Subcutaneous adipose tissue (tissue), 4 donors: ENCODE data around the gene PPP1CC. TPM values are rescaled to one million over a fixed set of nuclear protein-coding genes. Genes with fewer than 3 reads are reported as not detected.

Experiments used
- total RNA-seq, 4 donors: library from RNA; depleted of rRNA; stranded (reverse); fragments of >200 nt; gene quantifications; one replicate each; pipeline ENCODE4 v1.1.0, GENCODE V29; 2016
- TF ChIP-seq, protein P1 (sequence below): fragments of 450-650 bp; IDR thresholded peaks from one replicate; pipeline ENCODE4 v1.5.1; 2016; ENCODE audit warnings: low read depth, mild to moderate bottlenecking, control low read depth, antibody characterized with exemption, moderate library complexity

Gene PPP1CC
- total RNA-seq, 4 donors from 2014 or later = 103 to 173 (median 118) TPM

- TF ChIP-seq, protein P1, sequence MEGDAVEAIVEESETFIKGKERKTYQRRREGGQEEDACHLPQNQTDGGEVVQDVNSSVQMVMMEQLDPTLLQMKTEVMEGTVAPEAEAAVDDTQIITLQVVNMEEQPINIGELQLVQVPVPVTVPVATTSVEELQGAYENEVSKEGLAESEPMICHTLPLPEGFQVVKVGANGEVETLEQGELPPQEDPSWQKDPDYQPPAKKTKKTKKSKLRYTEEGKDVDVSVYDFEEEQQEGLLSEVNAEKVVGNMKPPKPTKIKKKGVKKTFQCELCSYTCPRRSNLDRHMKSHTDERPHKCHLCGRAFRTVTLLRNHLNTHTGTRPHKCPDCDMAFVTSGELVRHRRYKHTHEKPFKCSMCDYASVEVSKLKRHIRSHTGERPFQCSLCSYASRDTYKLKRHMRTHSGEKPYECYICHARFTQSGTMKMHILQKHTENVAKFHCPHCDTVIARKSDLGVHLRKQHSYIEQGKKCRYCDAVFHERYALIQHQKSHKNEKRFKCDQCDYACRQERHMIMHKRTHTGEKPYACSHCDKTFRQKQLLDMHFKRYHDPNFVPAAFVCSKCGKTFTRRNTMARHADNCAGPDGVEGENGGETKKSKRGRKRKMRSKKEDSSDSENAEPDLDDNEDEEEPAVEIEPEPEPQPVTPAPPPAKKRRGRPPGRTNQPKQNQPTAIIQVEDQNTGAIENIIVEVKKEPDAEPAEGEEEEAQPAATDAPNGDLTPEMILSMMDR = no peak
These were observed 11.6 kb upstream of the PPP1CC start for GRCh38 chr12:110754101-110754793.

DNA sequence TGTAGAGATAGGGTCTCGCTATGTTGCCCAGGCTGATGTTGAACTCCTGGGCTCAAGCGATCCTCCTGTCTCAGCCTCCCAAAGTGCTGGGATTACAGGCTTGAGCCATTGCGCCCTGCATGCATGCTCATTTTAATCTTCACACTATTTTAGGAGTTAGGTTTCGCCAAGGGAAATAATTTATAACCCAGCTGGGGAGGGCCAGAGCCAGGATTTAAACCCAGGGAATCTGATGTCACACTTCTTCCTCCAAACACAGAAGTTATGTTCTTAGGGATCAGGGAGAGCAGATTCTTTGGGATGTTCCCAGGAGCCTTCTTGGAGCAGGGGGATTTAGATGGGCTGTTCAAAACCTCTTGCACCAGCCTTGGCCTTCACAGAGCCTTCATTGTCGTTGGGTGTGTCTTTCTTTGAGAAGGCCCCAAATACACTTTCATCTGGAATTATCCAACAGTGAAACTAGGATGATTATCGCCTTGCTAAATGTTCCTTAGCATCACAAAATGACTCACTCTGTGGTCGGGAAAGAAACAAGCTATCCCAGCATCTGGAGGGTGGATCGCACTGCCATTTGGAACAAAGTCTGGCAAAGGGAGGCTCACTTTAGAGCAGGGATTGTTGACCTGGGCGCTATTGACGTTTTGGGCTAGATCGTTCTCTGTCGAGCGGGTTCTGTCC is 8.2 kb upstream of the PPP1CC start:
- TF ChIP-seq, protein P1 = no peak

- TF ChIP-seq, protein P1 = no peak
These were observed 3.9 kb upstream of the PPP1CC start for GRCh38 chr12:110746550-110746949.

GRCh38 chr12:110745542-110746284 is 3.0 kb upstream of the PPP1CC start:
- TF ChIP-seq, protein P1 = no peak

- TF ChIP-seq, protein P1 = no peak
These were observed 2.0 kb upstream of the PPP1CC start for GRCh38 chr12:110744601-110745264.

DNA sequence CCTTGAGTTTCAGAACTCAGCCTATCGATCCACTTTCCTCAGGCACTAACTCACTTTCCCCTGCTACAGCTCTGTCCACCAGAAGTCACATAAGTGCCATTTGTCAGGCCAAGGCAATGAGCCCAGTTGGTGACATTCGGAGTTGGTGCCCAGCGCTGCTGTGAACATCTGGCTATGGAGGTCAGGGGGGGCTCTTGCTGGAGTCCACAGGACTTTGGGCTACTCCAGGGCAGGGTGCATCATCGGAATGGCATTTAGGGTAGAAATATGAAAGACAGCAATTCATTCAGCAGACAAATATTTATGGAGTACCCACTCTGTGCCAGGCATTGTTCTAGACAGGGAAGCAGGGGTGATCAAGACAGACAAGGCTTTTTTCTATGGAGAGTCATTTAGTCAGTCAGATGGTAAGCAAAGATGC is 1.5 kb upstream of the PPP1CC start:
- TF ChIP-seq, protein P1 = no peak
